Measurements from ENCODE around the gene MKLN1.

Gene MKLN1

GRCh38 chr7:131506597-131506996 is 178.9 kb downstream of the MKLN1 start:
- TF ChIP-seq, protein P1, sequence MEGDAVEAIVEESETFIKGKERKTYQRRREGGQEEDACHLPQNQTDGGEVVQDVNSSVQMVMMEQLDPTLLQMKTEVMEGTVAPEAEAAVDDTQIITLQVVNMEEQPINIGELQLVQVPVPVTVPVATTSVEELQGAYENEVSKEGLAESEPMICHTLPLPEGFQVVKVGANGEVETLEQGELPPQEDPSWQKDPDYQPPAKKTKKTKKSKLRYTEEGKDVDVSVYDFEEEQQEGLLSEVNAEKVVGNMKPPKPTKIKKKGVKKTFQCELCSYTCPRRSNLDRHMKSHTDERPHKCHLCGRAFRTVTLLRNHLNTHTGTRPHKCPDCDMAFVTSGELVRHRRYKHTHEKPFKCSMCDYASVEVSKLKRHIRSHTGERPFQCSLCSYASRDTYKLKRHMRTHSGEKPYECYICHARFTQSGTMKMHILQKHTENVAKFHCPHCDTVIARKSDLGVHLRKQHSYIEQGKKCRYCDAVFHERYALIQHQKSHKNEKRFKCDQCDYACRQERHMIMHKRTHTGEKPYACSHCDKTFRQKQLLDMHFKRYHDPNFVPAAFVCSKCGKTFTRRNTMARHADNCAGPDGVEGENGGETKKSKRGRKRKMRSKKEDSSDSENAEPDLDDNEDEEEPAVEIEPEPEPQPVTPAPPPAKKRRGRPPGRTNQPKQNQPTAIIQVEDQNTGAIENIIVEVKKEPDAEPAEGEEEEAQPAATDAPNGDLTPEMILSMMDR (IDR thresholded peaks at IDR 0.05; ENCODE audit: borderline replicate concordance, control extremely low read depth, extremely low read depth, insufficient read depth, missing control alignments): no peak
- in situ Hi-C loops (cut with MboI; ENCODE audit: low sequenced_read_pairs, unreplicated experiment): no loop called here
- DNase-seq (ENCODE audit: low spot score): no peak

DNA sequence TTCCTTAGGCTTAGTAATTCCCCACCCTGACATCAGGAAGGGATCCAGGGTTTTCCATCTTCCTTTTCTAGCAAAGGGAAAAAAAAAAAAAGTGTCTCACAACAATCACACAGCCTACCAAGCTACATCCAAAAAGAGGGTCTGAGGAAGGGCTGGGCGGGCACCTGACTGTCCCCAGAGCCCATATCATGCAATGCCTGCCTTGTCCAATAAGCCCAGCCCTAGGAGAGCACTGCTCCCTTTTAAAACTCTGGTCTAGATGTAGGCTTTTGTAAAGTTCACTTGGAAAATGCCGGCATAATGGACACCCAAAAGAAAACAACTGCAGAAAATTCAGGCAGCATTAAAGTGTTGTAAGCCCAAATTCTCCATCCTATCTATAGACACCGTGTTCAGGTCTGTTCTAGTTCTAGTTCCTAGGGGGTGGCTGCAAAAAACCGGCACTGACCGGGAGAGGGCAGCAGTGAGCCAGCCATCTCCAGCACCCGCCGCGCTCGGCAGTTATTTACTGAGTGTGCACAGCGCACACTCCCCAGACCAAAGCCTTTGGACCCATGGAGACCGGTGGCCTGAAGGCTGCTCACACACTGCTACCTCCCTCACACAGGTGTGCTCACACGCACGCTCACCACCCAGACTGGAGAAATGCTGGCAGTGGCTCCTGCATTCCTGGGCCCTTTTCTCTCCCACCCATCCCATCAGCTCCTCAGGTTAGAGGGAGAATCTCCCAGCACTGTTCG is 180.1 kb downstream of the MKLN1 start:
- peak; percentile 82 for DNase-seq (ENCODE audit: low spot score)
- TF ChIP-seq, protein P1 (IDR thresholded peaks at IDR 0.05; ENCODE audit: borderline replicate concordance, control extremely low read depth, extremely low read depth, insufficient read depth, missing control alignments): peak; percentile 89
- in situ Hi-C loops (cut with MboI; ENCODE audit: low sequenced_read_pairs, unreplicated experiment): no loop called here

- DNase-seq (ENCODE audit: low spot score): no peak
- in situ Hi-C loops (cut with MboI; ENCODE audit: low sequenced_read_pairs, unreplicated experiment): no loop called here
Measured at GRCh38 chr7:131508754-131509486, 181.2 kb downstream of the MKLN1 start.

GRCh38 chr7:131509781-131510180 is 182.1 kb downstream of the MKLN1 start:
- in situ Hi-C loops (cut with MboI; ENCODE audit: low sequenced_read_pairs, unreplicated experiment): no loop called here
- no peak for DNase-seq (ENCODE audit: low spot score)
- TF ChIP-seq, protein P1 (IDR thresholded peaks at IDR 0.05; ENCODE audit: borderline replicate concordance, control extremely low read depth, extremely low read depth, insufficient read depth, missing control alignments): no peak

More at GRCh38 chr7:131508754-131509486, 181.2 kb downstream of the MKLN1 start:
- TF ChIP-seq, protein P1 (IDR thresholded peaks at IDR 0.05; ENCODE audit: borderline replicate concordance, control extremely low read depth, extremely low read depth, insufficient read depth, missing control alignments): no peak

DNA sequence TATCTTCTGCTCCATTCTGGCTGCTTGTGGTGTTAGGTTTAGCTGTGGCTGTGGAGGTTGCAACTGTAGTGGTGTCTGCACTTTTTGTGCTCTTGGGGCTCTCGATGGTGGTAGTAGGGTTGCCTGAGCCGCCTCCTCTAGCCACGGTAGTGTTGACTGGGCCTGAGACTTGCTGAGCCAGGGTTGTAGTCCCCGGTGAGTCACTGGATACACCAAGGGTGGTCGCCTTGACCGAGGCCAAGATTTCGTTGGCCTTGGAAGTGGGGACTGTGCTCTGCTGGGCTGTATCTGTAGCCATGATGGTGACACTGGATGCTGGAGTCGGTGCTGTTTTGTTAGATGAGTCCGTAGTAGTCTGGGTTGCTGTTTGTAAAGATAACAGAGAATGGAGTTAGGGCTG is 183.4 kb downstream of the MKLN1 start:
- in situ Hi-C loops (cut with MboI; ENCODE audit: low sequenced_read_pairs, unreplicated experiment): no loop called here
- TF ChIP-seq, protein P1 (IDR thresholded peaks at IDR 0.05; ENCODE audit: borderline replicate concordance, control extremely low read depth, extremely low read depth, insufficient read depth, missing control alignments): no peak
- DNase-seq (ENCODE audit: low spot score): no peak

DNA sequence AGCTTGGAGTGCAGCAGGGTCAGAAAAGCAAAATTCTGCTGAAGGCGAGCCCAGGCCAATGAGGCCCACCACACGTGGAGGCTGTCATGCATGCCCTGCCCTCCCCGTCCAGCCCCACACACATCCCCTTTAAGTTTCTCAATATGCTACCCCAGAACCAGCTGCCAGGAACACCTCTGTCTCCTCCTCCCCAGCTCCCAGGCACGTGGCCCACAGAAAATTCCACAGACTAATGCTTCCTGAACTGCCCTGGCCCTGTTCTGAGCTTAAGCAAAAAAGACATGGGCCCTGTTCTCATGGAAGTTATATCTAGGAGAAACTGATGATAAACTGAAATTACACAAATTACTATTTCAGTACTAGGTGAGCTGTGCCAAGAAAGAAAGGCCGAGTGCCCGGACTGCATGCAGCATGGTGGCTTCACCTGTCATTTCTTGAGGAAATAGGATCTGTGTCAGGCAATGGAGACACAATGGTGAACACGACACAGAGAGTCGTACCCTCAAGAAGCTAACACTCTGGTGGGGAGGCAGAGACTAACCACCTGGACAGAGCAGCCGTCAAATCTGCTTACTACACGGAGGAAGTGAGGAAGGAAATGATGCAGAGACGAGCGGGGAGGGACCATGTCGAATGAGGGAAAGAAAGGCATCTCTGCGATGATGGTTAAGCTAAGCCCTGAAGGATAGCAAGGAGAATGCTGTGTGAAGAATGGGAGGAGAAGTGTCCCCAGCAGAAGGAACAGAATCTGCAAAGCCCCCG is 184.3 kb downstream of the MKLN1 start:
- TF ChIP-seq, protein P1 (IDR thresholded peaks at IDR 0.05; ENCODE audit: borderline replicate concordance, control extremely low read depth, extremely low read depth, insufficient read depth, missing control alignments): no peak
- in situ Hi-C loops (cut with MboI; ENCODE audit: low sequenced_read_pairs, unreplicated experiment): no loop called here

More for the DNA sequence above, 184.3 kb downstream of the MKLN1 start:
- no peak for DNase-seq (ENCODE audit: low spot score)

All from GM13976 (cell line).